Osteoblast (primary cell): ENCODE data around the gene ALOXE3. TPM values are rescaled to one million over a fixed set of nuclear protein-coding genes. Genes with fewer than 3 reads are reported as not detected.

ENCODE experiments used
- DNase-seq: peaks from one replicate; pipeline ENCODE4 v3.0.0; 2011; ENCODE audit warnings: low spot score, mixed read lengths; ENCODE audit not compliant: insufficient read length; ENCODE audit errors: missing footprints
- H2AFZ ChIP-seq: 2 replicates; pipeline ENCODE4 v1.6.0; 2011; ENCODE audit warnings: mild to moderate bottlenecking, low read length
- H3K27ac ChIP-seq: 2 replicates; pipeline ENCODE4 v1.5.1; 2011; ENCODE audit warnings: mild to moderate bottlenecking, low read depth, low read length, moderate library complexity
- H3K27me3 ChIP-seq: 2 replicates; pipeline ENCODE4 v1.6.0; 2012; ENCODE audit warnings: mild to moderate bottlenecking, control low read depth, inconsistent platforms, low read length, moderate library complexity; ENCODE audit not compliant: insufficient read depth
- H3K36me3 ChIP-seq: 2 replicates; pipeline ENCODE4 v1.5.1; 2011; ENCODE audit warnings: mild to moderate bottlenecking, low read length, control low read depth, moderate library complexity; ENCODE audit not compliant: insufficient read depth
- H3K4me1 ChIP-seq: 2 replicates; pipeline ENCODE4 v1.5.1; 2011; ENCODE audit warnings: mild to moderate bottlenecking, low read length, control low read depth, moderate library complexity; ENCODE audit not compliant: insufficient read depth
- H3K4me2 ChIP-seq: 2 replicates; pipeline ENCODE4 v1.6.0; 2011; ENCODE audit warnings: mild to moderate bottlenecking, low read length; ENCODE audit not compliant: insufficient read depth
- H3K4me3 ChIP-seq: fragments of 200-600 bp; sonication (generic); 3 replicates; pipeline ENCODE4 v1.5.1; 2012; ENCODE audit warnings: mild to moderate bottlenecking, low read length, inconsistent platforms; ENCODE audit not compliant: insufficient read depth
- H3K79me2 ChIP-seq: 2 replicates; pipeline ENCODE4 v1.6.0; 2012; ENCODE audit warnings: mild to moderate bottlenecking, low read length, control low read depth, inconsistent platforms; ENCODE audit not compliant: insufficient read depth
- H3K9me3 ChIP-seq: 2 replicates; pipeline ENCODE4 v1.5.1; 2011; ENCODE audit warnings: low read depth, low read length, control low read depth
- H4K20me1 ChIP-seq: 2 replicates; pipeline ENCODE4 v1.6.0; 2012; ENCODE audit warnings: mild to moderate bottlenecking, low read length, control low read depth; ENCODE audit not compliant: insufficient read depth
- CTCF ChIP-seq: IDR thresholded peaks from 2 replicates; pipeline ENCODE4 v1.5.1; 2011; ENCODE audit warnings: mild to moderate bottlenecking, low read depth, low read length, moderate library complexity; ENCODE audit errors: extremely low read depth
- total RNA-seq: library from RNA; depleted of rRNA; stranded (reverse); fragments of >200 nt; gene quantifications from 2 replicates; pipeline ENCODE4 v1.2.3, GENCODE V29; 2012

ALOXE3 gene
- total RNA-seq, 1 donor, result not detected

GRCh38 chr17:8082292-8082691 is 36.0 kb downstream of the ALOXE3 start:
- no peak overlapping the region for H2AFZ ChIP-seq
- peaks cover 2% of the 10 kb centered on the region for H3K4me1 ChIP-seq
- no peak for DNase-seq
- no peaks in the 10 kb centered on the region for H3K36me3 ChIP-seq
- no peak overlapping the region for H3K4me3 ChIP-seq
- TF ChIP-seq CTCF, result no peak
- no peak overlapping the region for H3K27ac ChIP-seq
- no peak overlapping the region for H3K4me2 ChIP-seq
- no peaks in the 10 kb centered on the region for H3K79me2 ChIP-seq
- H3K27me3 ChIP-seq, result peaks cover 43% of the 10 kb centered on the region
- H4K20me1 ChIP-seq, result no peaks in the 10 kb centered on the region
- no peaks in the 10 kb centered on the region for H3K9me3 ChIP-seq

GRCh38 chr17:8081876-8082275 is 36.4 kb downstream of the ALOXE3 start:
- no peaks in the 10 kb centered on the region for H4K20me1 ChIP-seq
- peaks cover 47% of the 10 kb centered on the region for H3K27me3 ChIP-seq
- no peak for DNase-seq
- H3K4me2 ChIP-seq, result no peak overlapping the region
- H2AFZ ChIP-seq, result no peak overlapping the region
- no peak for TF ChIP-seq CTCF
- H3K27ac ChIP-seq, result no peak overlapping the region
- H3K36me3 ChIP-seq, result no peaks in the 10 kb centered on the region
- H3K79me2 ChIP-seq, result no peaks in the 10 kb centered on the region
- H3K9me3 ChIP-seq, result no peaks in the 10 kb centered on the region
- no peak overlapping the region for H3K4me3 ChIP-seq
- peaks cover 2% of the 10 kb centered on the region for H3K4me1 ChIP-seq

GRCh38 chr17:8080799-8081219 is 37.5 kb downstream of the ALOXE3 start:
- H3K9me3 ChIP-seq, result no peaks in the 10 kb centered on the region
- H3K27ac ChIP-seq, result no peak overlapping the region
- no peak for TF ChIP-seq CTCF
- no peak overlapping the region for H3K4me2 ChIP-seq
- no peaks in the 10 kb centered on the region for H3K79me2 ChIP-seq
- no peak overlapping the region for H3K4me3 ChIP-seq
- peak; percentile 86 for DNase-seq
- no peaks in the 10 kb centered on the region for H4K20me1 ChIP-seq
- H3K4me1 ChIP-seq, result peaks cover 2% of the 10 kb centered on the region
- peaks cover 47% of the 10 kb centered on the region for H3K27me3 ChIP-seq
- no peak overlapping the region for H2AFZ ChIP-seq
- H3K36me3 ChIP-seq, result no peaks in the 10 kb centered on the region

- Histone ChIP-seq H3K27me3 (peaks cover 52% of the 10 kb centered on the region), H3K79me2 (no peaks in the 10 kb centered on the region), H3K27ac (no peak overlapping the region), H3K4me3 (peak overlapping the region; percentile 61), H3K4me1 (peaks cover 2% of the 10 kb centered on the region), H2AFZ (peak overlapping the region; percentile 65), H3K4me2 (peak overlapping the region; percentile 87), H3K36me3 (no peaks in the 10 kb centered on the region), H3K9me3 (no peaks in the 10 kb centered on the region), H4K20me1 (no peaks in the 10 kb centered on the region)
- no peak for TF ChIP-seq CTCF
- no peak for DNase-seq
Measured at GRCh38 chr17:8080208-8080798, 38.0 kb downstream of the ALOXE3 start.
